HEK293 (cell line): ENCODE measurements around the gene PHACTR1.

Experiments used
- CTCF ChIA-PET: fragments of 350-600 bp; formaldehyde crosslinking; extraction: SDS; loops from one replicate; lab custom pipeline; 2021; ENCODE audit warnings: antibody characterized with exemption; lab: Yijun Ruan, JAX
- POLR2A ChIA-PET: fragments of 300-600 bp; formaldehyde crosslinking; extraction: SDS; loops from one replicate; lab custom pipeline; 2020; ENCODE audit warnings: antibody characterized with exemption, inconsistent platforms; lab: Yijun Ruan, JAX
- H3K27ac ChIP-seq: fragments of 200-500 bp; sonication (Bioruptor generic); 2 replicates; pipeline ENCODE4 v1.5.1; 2014; ENCODE audit warnings: low read depth, low read length, control low read depth, inconsistent platforms; ENCODE audit errors: extremely low read depth
- H3K36me3 ChIP-seq, 2 experiments: fragments of 200-500 bp in 1 of 2; sonication (Bioruptor generic) in 1 of 2; 1 replicate in 1 of 2; 2 replicates in 1 of 2; pipeline ENCODE4 v1.5.1; 2014 to 2017; ENCODE audit warnings: inconsistent platforms in 2 of 2, low read length in 2 of 2; ENCODE audit not compliant: control insufficient read depth in 2 of 2, insufficient read depth in 1 of 2
- H3K4me1 ChIP-seq: fragments of 200-500 bp; sonication (Bioruptor generic); 2 replicates; pipeline ENCODE4 v1.5.1; 2014; ENCODE audit warnings: mild to moderate bottlenecking, low read length, inconsistent platforms; ENCODE audit not compliant: control insufficient read depth, insufficient read depth
- H3K4me3 ChIP-seq: 2 replicates; pipeline ENCODE4 v1.5.1; 2011; ENCODE audit warnings: low read depth, mild to moderate bottlenecking, control low read depth, low read length, moderate library complexity
- H3K9me3 ChIP-seq: fragments of 200-500 bp; sonication (Bioruptor generic); 2 replicates; pipeline ENCODE4 v1.5.1; 2014; ENCODE audit warnings: low read depth, low read length, inconsistent platforms; ENCODE audit not compliant: control insufficient read depth, insufficient read depth
- KLF16 ChIP-seq: fragments of 450-650 bp; formaldehyde crosslinking; IDR thresholded peaks from 2 replicates; pipeline ENCODE4 v1.5.1; 2017; ENCODE audit warnings: missing biosample characterization, missing genetic modification characterization
- ZBTB1 ChIP-seq: fragments of 450-650 bp; formaldehyde crosslinking; IDR thresholded peaks from 2 replicates; pipeline ENCODE4 v1.5.1; 2016; ENCODE audit warnings: missing biosample characterization, missing genetic modification characterization
- ZBTB17 ChIP-seq: fragments of 450-650 bp; formaldehyde crosslinking; IDR thresholded peaks from 2 replicates; pipeline ENCODE4 v1.5.1; 2016; ENCODE audit warnings: missing biosample characterization, missing genetic modification characterization
- ZNF311 ChIP-seq: fragments of 450-650 bp; formaldehyde crosslinking; IDR thresholded peaks from 2 replicates; pipeline ENCODE4 v1.5.1; 2017; ENCODE audit warnings: missing biosample characterization, missing genetic modification characterization, borderline replicate concordance
- ZNF366 ChIP-seq: fragments of 450-650 bp; formaldehyde crosslinking; conservative IDR thresholded peaks from 2 replicates; pipeline ENCODE4 v1.5.1; 2016; ENCODE audit warnings: missing biosample characterization, missing genetic modification characterization
- ZNF391 ChIP-seq: fragments of 450-650 bp; formaldehyde crosslinking; IDR thresholded peaks from 2 replicates; pipeline ENCODE4 v1.5.1; 2016; ENCODE audit warnings: low read depth, missing biosample characterization, missing genetic modification characterization, borderline replicate concordance
- TF ChIP-seq, protein P1 (sequence below): fragments of 450-650 bp; formaldehyde crosslinking; IDR thresholded peaks from 2 replicates; pipeline ENCODE4 v1.5.1; 2016; ENCODE audit warnings: missing biosample characterization, missing genetic modification characterization
- TF ChIP-seq, protein P2 (sequence below): fragments of 450-650 bp; formaldehyde crosslinking; IDR thresholded peaks from 2 replicates; pipeline ENCODE4 v1.5.1; 2016; ENCODE audit warnings: missing biosample characterization, missing genetic modification characterization
- TF ChIP-seq, protein P3 (sequence below): fragments of 450-650 bp; formaldehyde crosslinking; IDR thresholded peaks from 2 replicates; pipeline ENCODE4 v1.5.1; 2016; ENCODE audit warnings: missing biosample characterization, missing genetic modification characterization
- TF ChIP-seq, protein P4 (sequence below): fragments of 450-650 bp; formaldehyde crosslinking; IDR thresholded peaks from 2 replicates; pipeline ENCODE4 v1.5.1; 2016; ENCODE audit warnings: missing biosample characterization, missing genetic modification characterization, borderline replicate concordance

PHACTR1 gene

DNA sequence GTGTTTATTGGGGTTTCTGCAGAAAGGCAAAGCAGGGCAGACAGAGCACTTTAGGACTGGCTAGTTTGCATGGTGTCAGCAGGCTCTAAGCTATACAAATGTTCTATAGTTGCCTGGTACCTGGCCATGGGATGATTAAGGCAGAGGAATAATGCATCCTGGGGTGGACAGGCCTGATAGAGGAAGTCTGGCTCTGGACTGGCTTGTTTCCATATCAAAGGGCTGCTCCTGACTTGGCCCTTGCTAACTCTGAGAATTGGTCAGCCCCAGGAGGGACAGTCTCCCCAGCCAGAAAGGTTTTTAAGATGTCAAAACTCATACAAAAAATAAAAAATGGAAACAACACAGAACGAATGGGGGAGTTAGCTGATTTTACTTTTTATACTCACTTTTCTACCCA lies 474.9 kb downstream of the PHACTR1 start:
- no peak overlapping the region for H3K4me3 ChIP-seq
- POLR2A ChIA-PET, result no interaction called here
- H3K36me3 ChIP-seq, result no peaks in the 10 kb centered on the region
- TF ChIP-seq ZNF311 (tag by site-specific recombination) (no peak), KLF16 (no peak), ZBTB1 (tag by site-specific recombination) (no peak), ZBTB17 (tag by site-specific recombination) (no peak), ZNF366 (tag by site-specific recombination) (no peak)
- TF ChIP-seq, protein P1, sequence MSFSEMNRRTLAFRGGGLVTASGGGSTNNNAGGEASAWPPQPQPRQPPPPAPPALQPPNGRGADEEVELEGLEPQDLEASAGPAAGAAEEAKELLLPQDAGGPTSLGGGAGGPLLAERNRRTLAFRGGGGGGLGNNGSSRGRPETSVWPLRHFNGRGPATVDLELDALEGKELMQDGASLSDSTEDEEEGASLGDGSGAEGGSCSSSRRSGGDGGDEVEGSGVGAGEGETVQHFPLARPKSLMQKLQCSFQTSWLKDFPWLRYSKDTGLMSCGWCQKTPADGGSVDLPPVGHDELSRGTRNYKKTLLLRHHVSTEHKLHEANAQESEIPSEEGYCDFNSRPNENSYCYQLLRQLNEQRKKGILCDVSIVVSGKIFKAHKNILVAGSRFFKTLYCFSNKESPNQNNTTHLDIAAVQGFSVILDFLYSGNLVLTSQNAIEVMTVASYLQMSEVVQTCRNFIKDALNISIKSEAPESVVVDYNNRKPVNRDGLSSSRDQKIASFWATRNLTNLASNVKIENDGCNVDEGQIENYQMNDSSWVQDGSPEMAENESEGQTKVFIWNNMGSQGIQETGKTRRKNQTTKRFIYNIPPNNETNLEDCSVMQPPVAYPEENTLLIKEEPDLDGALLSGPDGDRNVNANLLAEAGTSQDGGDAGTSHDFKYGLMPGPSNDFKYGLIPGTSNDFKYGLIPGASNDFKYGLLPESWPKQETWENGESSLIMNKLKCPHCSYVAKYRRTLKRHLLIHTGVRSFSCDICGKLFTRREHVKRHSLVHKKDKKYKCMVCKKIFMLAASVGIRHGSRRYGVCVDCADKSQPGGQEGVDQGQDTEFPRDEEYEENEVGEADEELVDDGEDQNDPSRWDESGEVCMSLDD (tag by site-specific recombination), result no peak
- TF ChIP-seq, protein P2, sequence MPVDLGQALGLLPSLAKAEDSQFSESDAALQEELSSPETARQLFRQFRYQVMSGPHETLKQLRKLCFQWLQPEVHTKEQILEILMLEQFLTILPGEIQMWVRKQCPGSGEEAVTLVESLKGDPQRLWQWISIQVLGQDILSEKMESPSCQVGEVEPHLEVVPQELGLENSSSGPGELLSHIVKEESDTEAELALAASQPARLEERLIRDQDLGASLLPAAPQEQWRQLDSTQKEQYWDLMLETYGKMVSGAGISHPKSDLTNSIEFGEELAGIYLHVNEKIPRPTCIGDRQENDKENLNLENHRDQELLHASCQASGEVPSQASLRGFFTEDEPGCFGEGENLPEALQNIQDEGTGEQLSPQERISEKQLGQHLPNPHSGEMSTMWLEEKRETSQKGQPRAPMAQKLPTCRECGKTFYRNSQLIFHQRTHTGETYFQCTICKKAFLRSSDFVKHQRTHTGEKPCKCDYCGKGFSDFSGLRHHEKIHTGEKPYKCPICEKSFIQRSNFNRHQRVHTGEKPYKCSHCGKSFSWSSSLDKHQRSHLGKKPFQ (tag by site-specific recombination), result no peak
- TF ChIP-seq, all 188 proteins: peak for 0
- H3K9me3 ChIP-seq, result no peaks in the 10 kb centered on the region
- H3K4me1 ChIP-seq, result no peaks in the 10 kb centered on the region
- CTCF ChIA-PET, result interaction anchor here (0.6 to 0.7 kb wide), 2 partner anchors 60 to 1237 kb away, joined by 3 read pairs; no protein-coding TSS in a partner anchor
- H3K27ac ChIP-seq, result no peak overlapping the region

DNA sequence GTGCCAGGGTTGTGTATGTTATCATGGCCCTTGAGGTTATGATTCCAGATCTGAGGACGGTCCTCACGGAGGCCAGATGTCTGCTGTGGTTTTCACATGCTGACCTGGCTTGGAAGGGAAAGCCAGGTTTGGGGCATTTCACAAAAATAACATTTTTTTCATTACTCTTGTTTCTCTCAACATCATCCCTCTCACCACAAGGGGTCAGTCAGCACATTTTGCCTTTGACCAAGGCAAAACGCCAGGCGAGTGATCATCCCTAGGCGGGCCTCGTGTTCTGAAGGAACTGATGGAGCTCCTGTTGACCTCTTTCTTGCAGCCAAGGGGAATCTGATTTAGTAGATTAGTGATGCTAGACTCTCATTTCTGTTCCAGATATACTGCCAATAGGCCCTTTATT lies 478.3 kb downstream of the PHACTR1 start:
- no peaks in the 10 kb centered on the region for H3K4me1 ChIP-seq
- no peaks in the 10 kb centered on the region for H3K36me3 ChIP-seq
- CTCF ChIA-PET, result interaction anchor here (0.6 to 1.8 kb wide), 13 partner anchors 8 to 284 kb away, joined by 3 to 8 read pairs (median 4); no protein-coding TSS in a partner anchor
- no peaks in the 10 kb centered on the region for H3K9me3 ChIP-seq
- H3K27ac ChIP-seq, result no peak overlapping the region
- no peak for TF ChIP-seq ZNF391
- no peak overlapping the region for H3K4me3 ChIP-seq
- POLR2A ChIA-PET, result interaction anchor here (1.1 kb wide), 1 partner anchor 134 kb away, joined by 6 read pairs; the partner anchor contains the start of gene TBC1D7

DNA sequence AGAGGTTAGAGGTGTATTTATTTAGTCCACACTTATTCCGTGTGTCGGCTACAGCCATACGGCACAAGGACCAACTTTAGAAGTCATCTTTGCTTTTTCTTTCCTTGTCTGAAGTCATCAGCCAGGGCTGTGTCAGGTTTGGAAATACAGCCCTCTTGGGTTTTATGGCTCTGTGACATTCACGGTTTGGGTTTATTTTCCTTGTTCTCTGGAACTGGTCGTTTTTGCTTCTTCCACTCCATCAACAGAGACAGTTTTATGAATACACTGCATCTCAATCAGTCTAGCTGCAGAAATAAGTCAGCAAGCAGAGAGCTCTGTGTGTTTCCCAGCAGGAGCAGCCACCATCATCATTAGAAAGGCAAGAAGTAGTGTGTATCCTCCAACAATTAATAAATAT lies 479.2 kb downstream of the PHACTR1 start:
- no peak overlapping the region for H3K4me3 ChIP-seq
- H3K9me3 ChIP-seq, result no peaks in the 10 kb centered on the region
- ChIA-PET POLR2A (interaction anchor here (0.6 to 1.1 kb wide), 2 partner anchors 34 to 133 kb away, joined by 6 to 8 read pairs; partner anchors contain the start of gene TBC1D7), CTCF (interaction anchor here (0.8 to 1.8 kb wide), 4 partner anchors 14 to 285 kb away, joined by 4 to 8 read pairs (median 6); no protein-coding TSS in a partner anchor)
- no peak overlapping the region for H3K27ac ChIP-seq
- TF ChIP-seq, protein P3, sequence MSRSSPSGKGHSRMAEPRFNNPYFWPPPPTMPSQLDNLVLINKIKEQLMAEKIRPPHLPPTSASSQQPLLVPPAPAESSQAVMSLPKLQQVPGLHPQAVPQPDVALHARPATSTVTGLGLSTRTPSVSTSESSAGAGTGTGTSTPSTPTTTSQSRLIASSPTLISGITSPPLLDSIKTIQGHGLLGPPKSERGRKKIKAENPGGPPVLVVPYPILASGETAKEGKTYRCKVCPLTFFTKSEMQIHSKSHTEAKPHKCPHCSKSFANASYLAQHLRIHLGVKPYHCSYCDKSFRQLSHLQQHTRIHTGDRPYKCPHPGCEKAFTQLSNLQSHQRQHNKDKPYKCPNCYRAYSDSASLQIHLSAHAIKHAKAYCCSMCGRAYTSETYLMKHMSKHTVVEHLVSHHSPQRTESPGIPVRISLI, result peak; percentile 50; the same call in 1 of the 2 replicates
- TF ChIP-seq, protein P4, sequence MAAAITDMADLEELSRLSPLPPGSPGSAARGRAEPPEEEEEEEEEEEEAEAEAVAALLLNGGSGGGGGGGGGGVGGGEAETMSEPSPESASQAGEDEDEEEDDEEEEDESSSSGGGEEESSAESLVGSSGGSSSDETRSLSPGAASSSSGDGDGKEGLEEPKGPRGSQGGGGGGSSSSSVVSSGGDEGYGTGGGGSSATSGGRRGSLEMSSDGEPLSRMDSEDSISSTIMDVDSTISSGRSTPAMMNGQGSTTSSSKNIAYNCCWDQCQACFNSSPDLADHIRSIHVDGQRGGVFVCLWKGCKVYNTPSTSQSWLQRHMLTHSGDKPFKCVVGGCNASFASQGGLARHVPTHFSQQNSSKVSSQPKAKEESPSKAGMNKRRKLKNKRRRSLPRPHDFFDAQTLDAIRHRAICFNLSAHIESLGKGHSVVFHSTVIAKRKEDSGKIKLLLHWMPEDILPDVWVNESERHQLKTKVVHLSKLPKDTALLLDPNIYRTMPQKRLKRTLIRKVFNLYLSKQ (tag by site-specific recombination), result no peak
- H3K36me3 ChIP-seq, result no peaks in the 10 kb centered on the region
- H3K4me1 ChIP-seq, result no peaks in the 10 kb centered on the region
